SK-N-SH (cell line): ENCODE data around the gene NODAL. TPM values are rescaled to one million over a fixed set of nuclear protein-coding genes. Genes with fewer than 3 reads are reported as not detected.

ENCODE experiments used
- CTCF ChIA-PET: fragments of 300-600, 350-600 bp; formaldehyde crosslinking; extraction: SDS; loops from one replicate; lab custom pipeline; 2021; lab: Yijun Ruan, JAX
- POLR2A ChIA-PET: fragments of 350-600 bp; sonication (Branson Sonifier 250); formaldehyde crosslinking; extraction: SDS; loops from one replicate; lab custom pipeline; 2020; ENCODE audit warnings: antibody characterized with exemption, inconsistent platforms; lab: Yijun Ruan, JAX
- DNase-seq: peaks from one replicate; pipeline ENCODE4 v3.0.0; 2012
- H2AFZ ChIP-seq: fragments of 200-600 bp; sonication (generic); 2 replicates; pipeline ENCODE4 v1.8.1; 2016; ENCODE audit warnings: antibody characterized with exemption, mild to moderate bottlenecking, low read depth
- H3F3A ChIP-seq: fragments of 200-600 bp; sonication (generic); replicated peaks from 2 replicates; pipeline ENCODE3; 2016; ENCODE audit warnings: antibody characterized with exemption, mild to moderate bottlenecking; ENCODE audit not compliant: insufficient read depth
- H3K27ac ChIP-seq, 2 experiments: fragments of 200-500 bp in 1 of 2; fragments of 200-600 bp in 1 of 2; sonication (Bioruptor generic) in 1 of 2; sonication (generic), shearing (Covaris generic) in 1 of 2; 2 replicates each; pipeline versions ENCODE4 v1.5.1 to v1.6.1; 2014 to 2016; ENCODE audit warnings: low read depth in 2 of 2, inconsistent platforms in 1 of 2, low read length in 1 of 2, mild to moderate bottlenecking in 1 of 2, mixed read lengths in 1 of 2
- H3K27me3 ChIP-seq: fragments of 200-600 bp; sonication (generic), shearing (Covaris generic); 2 replicates; pipeline ENCODE4 v1.6.1; 2016; ENCODE audit warnings: mixed run types; ENCODE audit not compliant: insufficient read depth
- H3K36me3 ChIP-seq, 2 experiments: fragments of 200-500 bp in 1 of 2; fragments of 200-600 bp in 1 of 2; sonication (Bioruptor generic) in 1 of 2; sonication (generic) in 1 of 2; replicated peaks in 1 of 2; 2 replicates each; pipeline versions ENCODE3 to v1.5.1; 2014 to 2016; ENCODE audit warnings: low read length in 1 of 2, mild to moderate bottlenecking in 1 of 2; ENCODE audit not compliant: insufficient read depth in 2 of 2, control insufficient read depth in 1 of 2
- H3K4me1 ChIP-seq, 2 experiments: fragments of 200-500 bp in 1 of 2; fragments of 200-600 bp in 1 of 2; sonication (Bioruptor generic) in 1 of 2; sonication (generic), shearing (Covaris generic) in 1 of 2; 2 replicates each; pipeline versions ENCODE4 v1.5.1 to v1.6.1; 2014 to 2016; ENCODE audit warnings: low read depth in 1 of 2, low read length in 1 of 2, mixed run types in 1 of 2; ENCODE audit not compliant: insufficient read depth in 2 of 2, control insufficient read depth in 1 of 2
- H3K4me2 ChIP-seq: fragments of 200-600 bp; sonication (generic), shearing (Covaris generic); 2 replicates; pipeline ENCODE4 v1.6.1; 2017; ENCODE audit warnings: mixed run types
- H3K4me3 ChIP-seq, 2 experiments: fragments of 200-500 bp in 1 of 2; fragments of 200-600 bp in 1 of 2; sonication (Bioruptor generic) in 1 of 2; sonication (generic), shearing (Covaris generic) in 1 of 2; 2 replicates each; pipeline versions ENCODE4 v1.5.1 to v1.8.1; 2014 to 2016; ENCODE audit warnings: low read depth in 2 of 2, inconsistent platforms in 1 of 2, low read length in 1 of 2, mild to moderate bottlenecking in 1 of 2, mixed read lengths in 1 of 2, moderate library complexity in 1 of 2
- H3K79me2 ChIP-seq: fragments of 200-600 bp; sonication (generic); 2 replicates; pipeline ENCODE4 v1.8.1; 2017; ENCODE audit warnings: mild to moderate bottlenecking; ENCODE audit not compliant: insufficient read depth
- H3K9ac ChIP-seq: fragments of 200-600 bp; sonication (generic); 2 replicates; pipeline ENCODE4 v1.6.1; 2017; ENCODE audit warnings: mixed run types
- H3K9me2 ChIP-seq: fragments of 200-600 bp; sonication (generic); 2 replicates; pipeline ENCODE4 v1.6.1; 2017; ENCODE audit warnings: mixed run types
- H3K9me3 ChIP-seq: fragments of 200-600 bp; sonication (generic); 2 replicates; pipeline ENCODE4 v1.6.1; 2017; ENCODE audit warnings: mixed run types, mild to moderate bottlenecking, moderate library complexity
- H4K20me1 ChIP-seq: fragments of 200-600 bp; sonication (generic); 2 replicates; pipeline ENCODE4 v1.6.1; 2017; ENCODE audit warnings: mild to moderate bottlenecking, mixed run types; ENCODE audit not compliant: insufficient read depth
- CHD2 ChIP-seq: fragments of 150-350 bp; IDR thresholded peaks from 2 replicates; pipeline ENCODE4 v1.6.1; 2018; ENCODE audit warnings: low read length; ENCODE audit not compliant: partially characterized antibody
- CTCF ChIP-seq: fragments of 200-600 bp; sonication (generic); IDR thresholded peaks from 2 replicates; pipeline ENCODE4 v1.6.1; 2017; ENCODE audit warnings: antibody characterized with exemption, mild to moderate bottlenecking, moderate library complexity
- EZH2phosphoT487 ChIP-seq: fragments of 200-600 bp; sonication (generic); IDR thresholded peaks from 2 replicates; pipeline ENCODE4 v1.6.1; 2017; ENCODE audit warnings: low read depth, mixed run types, mild to moderate bottlenecking, antibody characterized with exemption, moderate library complexity, borderline replicate concordance
- FOSL2 ChIP-seq: IDR thresholded peaks from 2 replicates; pipeline ENCODE4 v1.4.0; 2012; ENCODE audit warnings: low read depth, mild to moderate bottlenecking, moderate library complexity, borderline replicate concordance
- FOXJ3 ChIP-seq: sonication (generic); formaldehyde crosslinking; IDR thresholded peaks from 2 replicates; pipeline ENCODE4 v1.5.1; 2020; ENCODE audit warnings: mild to moderate bottlenecking, missing genetic modification reagents
- FOXM1 ChIP-seq: IDR thresholded peaks from 2 replicates; pipeline ENCODE4 v1.4.0; 2012; ENCODE audit warnings: low read depth, mild to moderate bottlenecking
- GABPA ChIP-seq: IDR thresholded peaks from 2 replicates; pipeline ENCODE4 v1.4.0; 2012; ENCODE audit warnings: low read depth, mild to moderate bottlenecking
- IRF3 ChIP-seq: fragments of 150-350 bp; IDR thresholded peaks from 2 replicates; pipeline ENCODE4 v1.6.1; 2016; ENCODE audit warnings: mild to moderate bottlenecking, low read depth, low read length
- MXI1 ChIP-seq: IDR thresholded peaks from 2 replicates; pipeline ENCODE4 v1.6.1; 2012; ENCODE audit warnings: mild to moderate bottlenecking, low read depth, low read length, improper control_type of control experiment
- NFIC ChIP-seq: IDR thresholded peaks from 2 replicates; pipeline ENCODE4 v1.4.0; 2012; ENCODE audit warnings: borderline replicate concordance
- NRF1 ChIP-seq: IDR thresholded peaks from 2 replicates; pipeline ENCODE4 v1.6.1; 2012; ENCODE audit warnings: low read depth, mild to moderate bottlenecking, low read length
- PBX3 ChIP-seq: IDR thresholded peaks from 2 replicates; pipeline ENCODE4; 2012
- RAD21 ChIP-seq: IDR thresholded peaks from 2 replicates; pipeline ENCODE4 v1.6.1; 2012; ENCODE audit warnings: mild to moderate bottlenecking, low read length
- RXRA ChIP-seq: IDR thresholded peaks from 2 replicates; pipeline ENCODE4 v1.4.0; 2012; ENCODE audit warnings: low read depth, mild to moderate bottlenecking, borderline replicate concordance
- SIN3A ChIP-seq: IDR thresholded peaks from 2 replicates; pipeline ENCODE4 v1.6.1; 2012; ENCODE audit warnings: low read depth, mild to moderate bottlenecking, low read length, moderate library complexity, borderline replicate concordance
- SMC3 ChIP-seq: IDR thresholded peaks from 2 replicates; pipeline ENCODE4 v1.6.1; 2012; ENCODE audit warnings: low read depth, low read length, improper control_type of control experiment
- TCF12 ChIP-seq: IDR thresholded peaks from 2 replicates; pipeline ENCODE4 v1.4.0; 2012
- USF2 ChIP-seq: fragments of 150-350 bp; IDR thresholded peaks from 2 replicates; pipeline ENCODE4 v1.6.1; 2017; ENCODE audit warnings: antibody characterized with exemption, low read length, low read depth, borderline replicate concordance
- YY1 ChIP-seq: IDR thresholded peaks from 2 replicates; pipeline ENCODE4 v1.4.0; 2012; ENCODE audit warnings: low read depth, mild to moderate bottlenecking
- ZBTB33 ChIP-seq: IDR thresholded peaks from 2 replicates; pipeline ENCODE4 v1.4.0; 2012; ENCODE audit warnings: low read depth, borderline replicate concordance
- WGBS: methylation state at CpG from one replicate; pipeline ENCODE4 v1.1.6; 2017; ENCODE audit warnings: low lambda C conversion rate; 5-methylcytosine and 5-hydroxymethylcytosine counted together
- polyA plus RNA-seq, 3 experiments: library from polyadenylated mRNA; depleted of rRNA; stranded (reverse); fragments of >200 nt; gene quantifications; 2 replicates each; pipeline ENCODE4 v1.2.3, GENCODE V29; 2012

Gene NODAL
- polyA plus RNA-seq, 1 of the 3 experiments (the other 2 are of a cell fraction), result not detected

GRCh38 chr10:70465278-70465677 is 23.8 kb upstream of the NODAL start:
- POLR2A ChIA-PET, result no interaction called here
- no peak for DNase-seq
- H4K20me1 ChIP-seq, result no peaks in the 10 kb centered on the region
- peaks cover 15% of the 10 kb centered on the region; the same call in 1 of the 2 replicates for H3K27me3 ChIP-seq
- no peak overlapping the region for H3K4me3 ChIP-seq
- peaks cover 0 to 13% of the 10 kb centered on the region in 2 experiments; a peak in 1 of 4 replicates for H3K4me1 ChIP-seq
- no peak overlapping the region for H3K9ac ChIP-seq
- no peak overlapping the region for H2AFZ ChIP-seq
- H3K9me2 ChIP-seq, result no peaks in the 10 kb centered on the region
- H3K79me2 ChIP-seq, result no peaks in the 10 kb centered on the region
- no peaks in the 10 kb centered on the region for H3K9me3 ChIP-seq
- H3K36me3 ChIP-seq, result no peaks in the 10 kb centered on the region
- no peak for TF ChIP-seq RAD21
- TF ChIP-seq MXI1, result no peak
- no peak for TF ChIP-seq YY1
- TF ChIP-seq SIN3A, result no peak
- TF ChIP-seq ZBTB33, result no peak
- TF ChIP-seq FOSL2, result no peak
- TF ChIP-seq RXRA, result no peak
- TF ChIP-seq SMC3, result no peak
- no peak for TF ChIP-seq CTCF
- TF ChIP-seq GABPA, result no peak
- TF ChIP-seq IRF3, result no peak
- no peak for TF ChIP-seq USF2
- TF ChIP-seq CHD2, result no peak
- TF ChIP-seq NFIC, result no peak
- TF ChIP-seq FOXJ3 (CRISPR knock-in tag), result no peak
- TF ChIP-seq FOXM1, result no peak
- TF ChIP-seq NRF1, result no peak
- TF ChIP-seq EZH2phosphoT487, result no peak
- TF ChIP-seq TCF12, result no peak
- no peak for TF ChIP-seq PBX3
- H3K27ac ChIP-seq, result no peak overlapping the region
- H3K4me2 ChIP-seq, result no peak overlapping the region
- WGBS, result 81% methylated on average over 4 of the region's 4 CpGs
- H3F3A ChIP-seq, result no peaks in the 10 kb centered on the region
- CTCF ChIA-PET, result interaction anchor here (1.4 kb wide), 1 partner anchor 73 kb away, joined by 4 read pairs; no protein-coding TSS in a partner anchor
